GM10266 (cell line): ENCODE results near the gene KPNB1.

Source experiments
- DNase-seq: peaks from one replicate; pipeline ENCODE4 v3.0.0; 2012; ENCODE audit errors: extremely low spot score
- TF ChIP-seq, protein P1 (sequence below): IDR thresholded peaks from 2 replicates; pipeline ENCODE4 v1.5.1; 2012; ENCODE audit warnings: mild to moderate bottlenecking, low read depth; ENCODE audit not compliant: control insufficient read depth, insufficient read depth; ENCODE audit errors: missing control alignments

The KPNB1 gene

GRCh38 chr17:47649153-47649971, at the start of gene KPNB1:
Gene KPNB1, plus strand, starts transcription at chr17:47649919. Its CDS starts 326 bp downstream, at chr17:47650245.
- TF ChIP-seq, protein P1, sequence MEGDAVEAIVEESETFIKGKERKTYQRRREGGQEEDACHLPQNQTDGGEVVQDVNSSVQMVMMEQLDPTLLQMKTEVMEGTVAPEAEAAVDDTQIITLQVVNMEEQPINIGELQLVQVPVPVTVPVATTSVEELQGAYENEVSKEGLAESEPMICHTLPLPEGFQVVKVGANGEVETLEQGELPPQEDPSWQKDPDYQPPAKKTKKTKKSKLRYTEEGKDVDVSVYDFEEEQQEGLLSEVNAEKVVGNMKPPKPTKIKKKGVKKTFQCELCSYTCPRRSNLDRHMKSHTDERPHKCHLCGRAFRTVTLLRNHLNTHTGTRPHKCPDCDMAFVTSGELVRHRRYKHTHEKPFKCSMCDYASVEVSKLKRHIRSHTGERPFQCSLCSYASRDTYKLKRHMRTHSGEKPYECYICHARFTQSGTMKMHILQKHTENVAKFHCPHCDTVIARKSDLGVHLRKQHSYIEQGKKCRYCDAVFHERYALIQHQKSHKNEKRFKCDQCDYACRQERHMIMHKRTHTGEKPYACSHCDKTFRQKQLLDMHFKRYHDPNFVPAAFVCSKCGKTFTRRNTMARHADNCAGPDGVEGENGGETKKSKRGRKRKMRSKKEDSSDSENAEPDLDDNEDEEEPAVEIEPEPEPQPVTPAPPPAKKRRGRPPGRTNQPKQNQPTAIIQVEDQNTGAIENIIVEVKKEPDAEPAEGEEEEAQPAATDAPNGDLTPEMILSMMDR: no peak
- DNase-seq: peak; percentile 93

GRCh38 chr17:47603830-47604597, 45.7 kb upstream of the KPNB1 start:
- no peak for DNase-seq
- TF ChIP-seq, protein P1: no peak

- TF ChIP-seq, protein P1: no peak
- no peak for DNase-seq
These were observed 45.2 kb upstream of the KPNB1 start for GRCh38 chr17:47604598-47604927.

- no peak for DNase-seq
- TF ChIP-seq, protein P1: no peak
These were observed 44.7 kb upstream of the KPNB1 start for GRCh38 chr17:47605011-47605410.

GRCh38 chr17:47607481-47607880, 42.2 kb upstream of the KPNB1 start:
- no peak for DNase-seq
- TF ChIP-seq, protein P1: no peak

GRCh38 chr17:47611372-47612350, 38.1 kb upstream of the KPNB1 start:
- TF ChIP-seq, protein P1: no peak
- DNase-seq: no peak
